ENCODE data around the gene SYTL1.

Gene SYTL1

DNA sequence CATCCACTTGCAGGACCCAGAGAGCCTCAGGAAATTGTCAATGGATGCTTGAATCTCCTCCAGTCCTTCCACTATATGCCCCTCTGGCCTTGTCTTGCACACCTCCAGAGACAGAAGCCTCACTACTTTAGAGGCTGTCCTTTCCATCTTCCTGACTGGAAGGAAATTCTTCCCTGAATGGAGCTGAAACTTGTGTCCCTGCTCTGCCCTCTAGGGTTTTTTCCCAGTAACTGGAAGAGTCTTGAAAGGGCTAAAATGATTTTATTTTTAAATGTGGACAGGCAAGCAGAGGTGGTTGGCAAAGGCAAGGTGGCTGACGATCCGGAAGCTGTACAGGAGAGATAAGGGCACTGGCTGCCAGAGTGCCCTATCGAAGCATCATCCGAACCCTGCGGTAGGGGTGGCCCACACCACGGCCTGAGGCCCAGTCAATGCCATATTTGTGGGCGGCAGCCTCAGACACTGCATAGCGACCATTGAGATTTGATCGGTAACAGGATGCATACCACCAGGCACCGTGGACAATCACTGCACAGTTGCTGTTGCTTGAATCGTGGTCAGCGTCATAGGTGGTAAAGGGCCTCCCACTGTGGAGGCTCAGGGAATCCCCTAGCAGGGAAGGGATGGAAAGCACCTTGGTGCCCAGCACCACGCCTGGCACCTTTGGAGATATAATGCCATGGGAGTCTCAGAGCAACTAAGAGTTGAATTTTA lies 27.2 kb downstream of the SYTL1 start:
- no peak overlapping the region for H3K4me3 ChIP-seq (ENCODE audit: low read depth, low read length)
- TF ChIP-seq POLR2A (IDR thresholded peaks at IDR 0.05; ENCODE audit: extremely low read depth, insufficient read length), result no peak
- TF ChIP-seq, protein P1, sequence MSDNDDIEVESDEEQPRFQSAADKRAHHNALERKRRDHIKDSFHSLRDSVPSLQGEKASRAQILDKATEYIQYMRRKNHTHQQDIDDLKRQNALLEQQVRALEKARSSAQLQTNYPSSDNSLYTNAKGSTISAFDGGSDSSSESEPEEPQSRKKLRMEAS (IDR thresholded peaks at IDR 0.05; ENCODE audit: low read depth, low read length), result no peak
- TF ChIP-seq MYC (IDR thresholded peaks at IDR 0.05; ENCODE audit: low read depth, low read length), result no peak
- TF ChIP-seq, protein P2, sequence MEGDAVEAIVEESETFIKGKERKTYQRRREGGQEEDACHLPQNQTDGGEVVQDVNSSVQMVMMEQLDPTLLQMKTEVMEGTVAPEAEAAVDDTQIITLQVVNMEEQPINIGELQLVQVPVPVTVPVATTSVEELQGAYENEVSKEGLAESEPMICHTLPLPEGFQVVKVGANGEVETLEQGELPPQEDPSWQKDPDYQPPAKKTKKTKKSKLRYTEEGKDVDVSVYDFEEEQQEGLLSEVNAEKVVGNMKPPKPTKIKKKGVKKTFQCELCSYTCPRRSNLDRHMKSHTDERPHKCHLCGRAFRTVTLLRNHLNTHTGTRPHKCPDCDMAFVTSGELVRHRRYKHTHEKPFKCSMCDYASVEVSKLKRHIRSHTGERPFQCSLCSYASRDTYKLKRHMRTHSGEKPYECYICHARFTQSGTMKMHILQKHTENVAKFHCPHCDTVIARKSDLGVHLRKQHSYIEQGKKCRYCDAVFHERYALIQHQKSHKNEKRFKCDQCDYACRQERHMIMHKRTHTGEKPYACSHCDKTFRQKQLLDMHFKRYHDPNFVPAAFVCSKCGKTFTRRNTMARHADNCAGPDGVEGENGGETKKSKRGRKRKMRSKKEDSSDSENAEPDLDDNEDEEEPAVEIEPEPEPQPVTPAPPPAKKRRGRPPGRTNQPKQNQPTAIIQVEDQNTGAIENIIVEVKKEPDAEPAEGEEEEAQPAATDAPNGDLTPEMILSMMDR (IDR thresholded peaks at IDR 0.05; ENCODE audit: low read depth, low read length), result no peak
- no peak for DNase-seq (ENCODE audit: low read depth)

DNA sequence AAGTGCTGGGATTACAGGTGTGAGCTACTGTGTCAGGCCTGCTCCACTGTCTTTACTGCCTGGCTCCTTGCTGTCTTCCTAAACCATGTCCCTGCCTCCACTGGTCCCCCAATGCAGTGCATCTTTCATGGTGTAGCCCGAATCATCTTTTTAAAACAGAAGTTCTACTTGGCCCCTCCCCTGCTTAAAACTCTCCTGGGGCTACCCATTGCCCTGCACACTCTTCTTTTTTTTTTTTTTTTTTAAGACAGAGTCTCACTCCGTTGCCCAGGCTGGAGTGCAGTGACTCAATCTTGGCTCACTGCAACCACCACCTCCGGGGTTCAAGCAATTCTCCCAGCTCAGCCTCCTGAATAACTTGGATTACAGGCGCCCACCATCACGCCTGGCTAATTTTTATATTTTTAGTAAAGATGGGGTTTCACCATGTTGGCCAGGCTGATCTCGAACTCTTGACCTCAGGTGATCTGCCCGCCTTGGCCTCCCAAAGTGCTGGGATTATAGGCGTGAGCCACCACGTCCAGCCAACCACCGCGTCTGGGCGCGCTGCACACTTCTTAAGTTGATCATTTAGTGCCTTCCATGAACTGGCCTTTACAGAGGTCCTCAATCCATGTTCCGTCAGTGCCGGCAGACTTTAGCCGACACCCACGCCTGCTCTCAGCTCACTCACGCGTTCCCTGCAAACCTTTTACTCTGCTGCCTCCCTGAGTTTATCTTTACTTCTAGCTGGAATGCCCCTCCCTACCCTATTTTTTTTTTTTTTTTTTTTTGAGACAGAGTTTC lies 30.4 kb downstream of the SYTL1 start:
- no peak for DNase-seq (ENCODE audit: low read depth)
- H3K4me3 ChIP-seq (ENCODE audit: low read depth, low read length), result no peak overlapping the region
- TF ChIP-seq, protein P1 (IDR thresholded peaks at IDR 0.05; ENCODE audit: low read depth, low read length), result no peak
- TF ChIP-seq MYC (IDR thresholded peaks at IDR 0.05; ENCODE audit: low read depth, low read length) (no peak), POLR2A (IDR thresholded peaks at IDR 0.05; ENCODE audit: extremely low read depth, insufficient read length) (no peak)
- TF ChIP-seq, protein P2 (IDR thresholded peaks at IDR 0.05; ENCODE audit: low read depth, low read length), result no peak

DNA sequence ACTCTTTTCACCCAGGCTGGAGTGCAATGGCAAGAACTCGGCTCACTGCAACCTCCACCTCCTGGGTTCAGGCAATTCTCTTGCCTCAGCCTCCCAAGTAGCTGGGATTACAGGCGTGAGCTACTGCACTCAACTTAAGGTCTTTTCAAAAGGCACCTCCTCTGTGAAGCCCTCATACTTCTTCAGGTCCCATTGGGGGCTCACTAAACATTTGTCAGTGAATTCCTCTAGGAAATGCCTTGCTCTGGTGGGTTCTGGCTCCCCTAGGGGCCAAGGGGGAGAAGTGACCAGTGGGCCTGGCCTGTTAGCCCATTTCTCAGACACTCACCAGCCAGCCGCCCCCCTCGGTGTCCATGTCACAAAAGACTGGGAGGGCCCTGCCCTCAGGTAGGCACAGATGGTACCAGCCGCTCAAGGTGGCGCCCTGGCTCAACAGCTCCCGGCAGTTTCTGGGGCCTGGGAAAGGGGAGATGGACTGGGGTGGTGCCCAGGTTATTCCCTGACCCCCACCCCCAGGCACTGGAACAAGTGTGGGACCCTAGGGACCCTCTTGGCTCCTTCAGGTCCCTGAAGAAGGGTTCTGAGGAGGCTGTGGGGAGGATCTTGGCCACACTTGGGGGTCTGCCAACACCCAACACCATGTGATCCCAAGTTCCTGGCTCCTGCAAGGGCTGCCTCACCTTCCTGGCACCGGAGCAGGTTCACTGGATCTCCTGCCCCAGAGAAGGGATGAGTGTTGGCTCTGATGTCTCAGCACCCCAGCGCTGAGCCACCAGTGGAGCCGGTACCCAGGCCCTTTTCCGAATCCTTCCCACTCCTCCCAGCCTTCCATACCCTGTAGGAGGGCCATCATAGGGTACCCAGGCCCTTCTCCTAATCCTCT lies 31.2 kb downstream of the SYTL1 start:
- DNase-seq (ENCODE audit: low read depth), result no peak
- no peak overlapping the region for H3K4me3 ChIP-seq (ENCODE audit: low read depth, low read length)
- TF ChIP-seq, protein P2 (IDR thresholded peaks at IDR 0.05; ENCODE audit: low read depth, low read length), result peak; percentile 25
- TF ChIP-seq MYC (IDR thresholded peaks at IDR 0.05; ENCODE audit: low read depth, low read length) (no peak), POLR2A (IDR thresholded peaks at IDR 0.05; ENCODE audit: extremely low read depth, insufficient read length) (no peak)
- TF ChIP-seq, protein P1 (IDR thresholded peaks at IDR 0.05; ENCODE audit: low read depth, low read length), result no peak

DNA sequence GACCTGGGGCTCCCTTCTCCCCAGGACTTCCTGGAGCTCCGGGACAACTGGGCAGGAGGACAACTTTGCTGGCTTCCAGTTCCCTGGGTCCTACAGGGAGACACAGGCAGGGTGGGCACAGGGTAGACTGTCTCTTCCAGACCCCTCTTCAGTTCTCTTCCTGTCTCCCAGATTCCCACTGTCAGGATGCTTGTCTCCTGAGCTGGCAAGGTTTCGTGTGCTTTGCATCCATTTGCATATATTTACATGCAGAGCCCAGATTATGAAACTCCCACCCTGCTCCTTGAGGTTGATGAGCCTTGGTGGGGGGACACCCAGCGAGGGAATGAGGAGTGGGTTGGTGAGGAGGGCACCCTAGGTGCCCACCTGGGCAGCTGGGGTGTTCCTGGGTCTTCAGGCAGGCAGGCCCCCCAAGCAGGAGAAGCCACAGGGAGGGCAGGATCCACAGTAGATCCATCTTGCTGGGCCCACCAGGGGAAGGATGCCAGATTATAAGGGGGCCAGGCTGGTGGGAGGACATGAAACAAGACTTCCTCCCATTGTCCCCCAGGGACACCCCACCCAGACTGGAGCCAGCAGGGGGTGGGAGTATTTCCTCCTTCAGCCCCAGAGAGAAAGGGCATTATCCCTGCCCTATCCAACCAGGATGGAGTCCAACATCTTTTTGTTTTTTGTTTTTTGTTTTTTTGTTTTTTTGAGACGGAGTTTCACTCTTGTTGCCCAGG lies 32.7 kb downstream of the SYTL1 start, which contains the start of gene FCN3:
TSS of gene FCN3 (minus strand) at position 463 of the 725 bp plus-strand sequence. CDS start at position 457, 6 bp downstream.
- TF ChIP-seq, protein P1 (IDR thresholded peaks at IDR 0.05; ENCODE audit: low read depth, low read length), result no peak
- TF ChIP-seq MYC (IDR thresholded peaks at IDR 0.05; ENCODE audit: low read depth, low read length) (no peak), POLR2A (IDR thresholded peaks at IDR 0.05; ENCODE audit: extremely low read depth, insufficient read length) (no peak)
- TF ChIP-seq, protein P2 (IDR thresholded peaks at IDR 0.05; ENCODE audit: low read depth, low read length), result no peak
- DNase-seq (ENCODE audit: low read depth), result peak; percentile 61

More for the DNA sequence above, 32.7 kb downstream of the SYTL1 start, which contains the start of gene FCN3:
- no peak within 1 kb of the TSS for H3K4me3 ChIP-seq (ENCODE audit: low read depth, low read length)
